GM12873 (cell line): ENCODE results near the gene RPH3AL.

ENCODE experiments used
- CTCF ChIP-seq: IDR thresholded peaks from 2 replicates; pipeline ENCODE4 v1.5.1; 2012; ENCODE audit warnings: low read depth, mild to moderate bottlenecking, moderate library complexity, low read length, control low read depth; ENCODE audit not compliant: insufficient read depth; ENCODE audit errors: missing control alignments

Gene RPH3AL

GRCh38 chr17:182050-182751, 170.4 kb downstream of the RPH3AL start:
- TF ChIP-seq CTCF: no peak

GRCh38 chr17:181245-182049, 171.2 kb downstream of the RPH3AL start, which contains the start of gene DOC2B:
DOC2B (minus strand) TSS chr17:181650; CDS start chr17:181479, 171 bp downstream.
- TF ChIP-seq CTCF: no peak

- TF ChIP-seq CTCF: no peak
These were observed 172.0 kb downstream of the RPH3AL start for GRCh38 chr17:180381-181244.

- no peak for TF ChIP-seq CTCF
These were observed 172.7 kb downstream of the RPH3AL start for GRCh38 chr17:179781-180380.

GRCh38 chr17:179066-179432, 173.6 kb downstream of the RPH3AL start:
- TF ChIP-seq CTCF: no peak

GRCh38 chr17:178292-179065, 174.1 kb downstream of the RPH3AL start:
- TF ChIP-seq CTCF: no peak
